Osteocyte (in vitro differentiated cells): Measurements from ENCODE around the gene CACNA2D3. TPM values are rescaled to one million over a fixed set of nuclear protein-coding genes. Genes with fewer than 3 reads are reported as not detected.

ENCODE experiments used
- DNase-seq: peaks from one replicate; pipeline ENCODE4 v3.0.0; 2021; ENCODE audit warnings: mixed read lengths; ENCODE audit not compliant: unreplicated experiment; ENCODE audit errors: extremely low spot score
- H3K27ac Mint-ChIP-seq: one replicate; pipeline ENCODE4 v1.8.0; 2021; ENCODE audit warnings: mild to moderate bottlenecking, mixed read lengths; ENCODE audit not compliant: unreplicated experiment
- H3K27me3 Mint-ChIP-seq: one replicate; pipeline ENCODE4 v1.8.0; 2021; ENCODE audit warnings: mixed read lengths; ENCODE audit not compliant: unreplicated experiment
- H3K36me3 Mint-ChIP-seq: one replicate; pipeline ENCODE4 v1.8.0; 2021; ENCODE audit warnings: mixed read lengths; ENCODE audit not compliant: unreplicated experiment
- H3K4me1 Mint-ChIP-seq: one replicate; pipeline ENCODE4 v1.8.0; 2021; ENCODE audit warnings: mixed read lengths; ENCODE audit not compliant: unreplicated experiment
- H3K4me3 Mint-ChIP-seq: one replicate; pipeline ENCODE4 v1.8.0; 2021; ENCODE audit warnings: mild to moderate bottlenecking, moderate library complexity, mixed read lengths; ENCODE audit not compliant: unreplicated experiment
- H3K9me3 Mint-ChIP-seq: one replicate; pipeline ENCODE4 v1.8.0; 2021; ENCODE audit warnings: mixed read lengths; ENCODE audit not compliant: unreplicated experiment
- CTCF ChIP-seq: fragments of 200-600 bp; sonication (generic); IDR thresholded peaks from 2 replicates; pipeline ENCODE4 v1.5.0; 2021; ENCODE audit warnings: antibody characterized with exemption, mild to moderate bottlenecking, moderate library complexity
- total RNA-seq: library from RNA; stranded (reverse); gene quantifications from 2 replicates; pipeline ENCODE4 v1.2.1, GENCODE V29; 2021

CACNA2D3 gene
- total RNA-seq, 1 donor from 2014 or later = 0.46 TPM

DNA sequence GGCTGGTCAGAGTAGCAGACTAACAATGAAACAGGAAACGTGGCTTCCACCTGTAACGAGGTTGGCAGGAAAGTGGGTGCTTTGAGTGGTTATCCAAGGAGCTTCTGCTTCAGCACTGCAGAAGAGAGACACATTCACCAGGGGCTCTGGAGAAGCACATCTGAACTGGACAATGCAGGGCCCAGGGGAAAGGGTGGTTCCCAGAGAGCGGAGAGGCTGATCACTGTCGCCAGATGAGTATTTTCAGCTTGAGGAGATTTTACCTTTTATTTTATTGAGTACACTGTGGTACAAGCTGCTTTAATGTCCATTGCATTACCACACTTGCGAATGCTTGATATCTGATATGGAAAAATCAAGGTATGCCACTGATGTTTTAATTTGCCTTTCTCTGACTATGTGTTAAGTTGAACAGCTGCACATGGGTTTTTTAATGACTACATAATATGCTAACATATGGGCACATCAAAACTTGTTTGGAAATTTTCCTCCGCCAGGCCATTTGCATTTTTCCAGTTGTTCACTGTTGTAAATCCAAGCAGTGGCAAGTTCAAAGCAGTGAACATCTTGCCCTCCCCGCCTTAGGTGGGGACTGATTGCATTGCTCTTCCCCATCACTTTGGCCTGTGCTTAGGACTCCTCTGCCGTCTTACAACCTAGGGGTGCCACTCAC, 753.4 kb downstream of the CACNA2D3 start:
- Mint-ChIP-seq H3K4me1 (peaks cover 64% of the 10 kb centered on the region), H3K9me3 (no peaks in the 10 kb centered on the region), H3K27ac (no peak overlapping the region), H3K4me3 (no peak overlapping the region), H3K27me3 (no peaks in the 10 kb centered on the region), H3K36me3 (no peaks in the 10 kb centered on the region)
- no peak for TF ChIP-seq CTCF
- no peak for DNase-seq

GRCh38 chr3:54876694-54877093, 754.3 kb downstream of the CACNA2D3 start:
- Mint-ChIP-seq H3K4me1 (peaks cover 71% of the 10 kb centered on the region), H3K36me3 (no peaks in the 10 kb centered on the region), H3K27ac (no peak overlapping the region), H3K27me3 (no peaks in the 10 kb centered on the region), H3K9me3 (no peaks in the 10 kb centered on the region), H3K4me3 (no peak overlapping the region)
- TF ChIP-seq CTCF = no peak
- DNase-seq = no peak

GRCh38 chr3:54877730-54878129, 755.4 kb downstream of the CACNA2D3 start:
- TF ChIP-seq CTCF = no peak
- Mint-ChIP-seq H3K27me3 (no peaks in the 10 kb centered on the region), H3K27ac (peak overlapping the region; percentile 92), H3K36me3 (no peaks in the 10 kb centered on the region), H3K4me1 (peaks cover 81% of the 10 kb centered on the region), H3K9me3 (no peaks in the 10 kb centered on the region), H3K4me3 (no peak overlapping the region)
- DNase-seq = no peak

- no peaks in the 10 kb centered on the region for H3K9me3 Mint-ChIP-seq
- peaks cover 84% of the 10 kb centered on the region for H3K4me1 Mint-ChIP-seq
- H3K27ac Mint-ChIP-seq = peak overlapping the region; percentile 92
- DNase-seq = no peak
- no peak for TF ChIP-seq CTCF
- no peak overlapping the region for H3K4me3 Mint-ChIP-seq
- H3K36me3 Mint-ChIP-seq = no peaks in the 10 kb centered on the region
- H3K27me3 Mint-ChIP-seq = no peaks in the 10 kb centered on the region
These were observed 755.8 kb downstream of the CACNA2D3 start for GRCh38 chr3:54878145-54878544.

DNA sequence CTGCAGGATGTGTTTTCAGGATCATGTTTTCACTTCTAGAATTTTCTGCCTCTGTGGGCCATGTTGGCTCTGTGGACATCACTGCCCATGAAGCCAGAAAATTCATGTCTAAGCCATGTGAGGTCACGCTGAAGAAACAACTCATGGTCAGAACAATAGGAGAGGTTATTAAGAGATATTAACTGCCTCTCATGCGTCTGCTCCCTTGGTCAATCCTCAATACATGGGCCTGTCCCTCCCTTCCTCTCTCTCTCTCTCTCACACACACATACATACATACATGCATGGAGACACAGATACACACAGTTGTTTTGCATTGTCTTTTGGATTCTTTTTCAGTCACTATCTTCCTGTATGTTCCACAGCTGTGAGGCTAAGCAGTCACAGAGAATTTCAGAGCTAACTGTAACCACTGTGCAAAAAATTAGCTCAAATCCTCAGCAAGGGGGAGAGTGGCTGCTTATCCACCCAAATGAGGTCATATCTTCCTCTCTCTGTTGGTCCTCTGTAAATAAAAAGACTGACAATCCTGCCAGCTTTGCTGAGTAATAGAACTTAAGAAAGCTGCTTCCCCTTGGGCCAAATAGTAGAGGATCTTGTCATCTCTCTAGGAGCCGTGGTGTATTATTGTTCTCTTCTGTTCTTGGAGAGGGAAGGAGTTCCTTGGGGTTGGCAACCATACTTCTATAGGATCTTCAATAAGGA, 759.9 kb downstream of the CACNA2D3 start:
- peaks cover 70% of the 10 kb centered on the region for H3K4me1 Mint-ChIP-seq
- DNase-seq = no peak
- H3K27ac Mint-ChIP-seq = peak overlapping the region; percentile 89
- no peaks in the 10 kb centered on the region for H3K9me3 Mint-ChIP-seq
- H3K36me3 Mint-ChIP-seq = no peaks in the 10 kb centered on the region
- TF ChIP-seq CTCF = no peak
- no peaks in the 10 kb centered on the region for H3K27me3 Mint-ChIP-seq
- H3K4me3 Mint-ChIP-seq = no peak overlapping the region
